ENCODE data around the gene MTARC1.

- TF ChIP-seq CTCF (conservative IDR thresholded peaks at IDR 0.05; ENCODE audit: low read length) (peak; percentile 84), EZH2phosphoT487 (IDR thresholded peaks at IDR 0.05; ENCODE audit: borderline replicate concordance, low read depth, low read length) (no peak)
These were observed 9.9 kb upstream of the MTARC1 start for GRCh38 chr1:220776720-220777326.
